Hair follicle dermal papilla cell (primary cell): ENCODE data around the gene SUFU. TPM values are rescaled to one million over a fixed set of nuclear protein-coding genes. Genes with fewer than 3 reads are reported as not detected.

Source experiments
- small RNA-seq: library from RNA; depleted of rRNA; stranded (forward); fragments of <200 nt; gene quantifications from one replicate; pipeline ENCODE3, GENCODE V24; 2012
- total RNA-seq: library from RNA; depleted of rRNA; stranded (reverse); fragments of >200 nt; gene quantifications from 2 replicates; pipeline ENCODE4 v1.2.3, GENCODE V29; 2012

The SUFU gene
- total RNA-seq: 3.0 and 3.7 TPM in 2 replicates

DNA sequence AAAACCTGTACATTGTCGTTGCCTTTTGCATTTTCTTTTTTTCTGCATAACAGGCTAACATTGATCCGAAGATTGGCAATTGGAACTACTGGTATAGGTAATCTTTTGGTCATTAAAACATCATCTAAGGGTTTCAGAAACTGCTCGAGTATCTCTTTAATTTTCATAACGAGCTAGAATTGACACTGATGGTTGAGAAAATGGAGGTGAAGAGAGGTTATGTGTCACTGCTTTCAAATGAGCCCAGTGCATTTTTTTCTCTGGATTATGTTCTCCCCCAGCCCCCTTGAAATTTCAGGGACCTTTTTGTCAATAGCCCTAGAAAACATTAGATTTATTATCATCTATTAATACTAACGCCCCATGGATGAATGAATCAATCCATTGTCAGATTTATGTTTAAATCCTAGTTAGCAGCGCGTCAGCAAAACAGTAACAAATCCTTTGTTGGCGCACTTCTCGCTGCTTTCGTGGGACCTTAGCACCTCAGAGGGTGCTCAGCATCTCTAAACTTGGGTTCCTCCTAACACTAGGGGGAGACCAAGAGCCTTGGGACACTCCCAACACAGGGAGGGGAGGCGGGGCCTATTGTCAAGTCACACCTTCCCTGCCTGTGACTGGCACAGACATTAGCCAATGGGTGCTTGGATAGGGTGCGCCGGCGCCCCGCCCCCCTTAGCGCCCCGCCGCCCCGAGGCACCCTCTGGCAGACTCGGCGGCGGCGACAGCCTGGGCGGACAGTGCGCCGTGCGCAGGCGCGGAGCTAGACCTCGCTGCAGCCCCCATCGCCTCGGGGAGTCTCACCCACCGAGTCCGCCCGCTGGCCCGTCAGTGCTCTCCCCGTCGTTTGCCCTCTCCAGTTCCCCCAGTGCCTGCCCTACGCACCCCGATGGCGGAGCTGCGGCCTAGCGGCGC, at the start of gene SUFU:
SUFU (plus strand) TSS at position 709 of the 915 bp plus-strand sequence; CDS start at position 890, 181 bp downstream.

DNA sequence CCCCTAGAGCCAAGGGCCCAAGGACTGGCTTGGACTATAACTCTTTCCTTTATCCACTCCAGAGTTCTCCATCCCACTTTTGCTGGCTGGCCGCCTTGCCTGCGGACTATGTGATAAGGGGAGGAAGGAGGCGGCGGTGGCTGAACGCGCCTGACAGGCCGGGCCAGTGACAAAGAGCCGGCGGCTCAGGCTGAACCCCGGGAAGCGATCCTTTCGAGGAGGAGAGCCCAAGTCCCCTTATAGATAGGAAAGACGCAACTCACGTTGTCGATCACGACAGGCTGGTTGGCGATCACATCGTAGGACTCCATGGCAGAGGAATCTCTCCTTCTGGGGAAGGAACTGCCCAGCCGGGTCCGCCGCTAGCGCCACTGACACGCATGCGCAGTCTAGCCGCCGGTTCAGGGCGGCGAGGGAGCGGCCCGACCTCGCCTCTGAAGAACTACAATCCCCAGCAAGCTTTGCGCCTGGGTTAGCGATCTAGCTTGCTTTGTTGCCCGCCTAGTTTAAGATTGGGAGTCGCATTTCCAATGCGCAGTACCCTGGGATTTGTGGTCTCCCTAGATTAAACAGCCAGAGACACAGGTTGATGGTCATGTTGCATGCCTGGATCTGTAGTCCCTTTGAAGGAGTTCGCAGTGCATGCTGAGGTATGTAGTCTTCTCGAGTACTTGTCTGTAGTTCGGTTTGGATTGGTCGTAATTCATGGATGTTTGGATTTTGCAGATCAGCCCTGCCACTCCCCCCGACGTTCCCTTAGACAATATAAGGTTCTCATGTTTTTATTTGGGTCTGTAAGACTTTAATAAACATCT, 1.2 kb upstream of the SUFU start, which contains the start of gene ACTR1A:
ACTR1A (minus strand) TSS at position 376 of the 815 bp plus-strand sequence; CDS start at position 311, 65 bp downstream.

DNA sequence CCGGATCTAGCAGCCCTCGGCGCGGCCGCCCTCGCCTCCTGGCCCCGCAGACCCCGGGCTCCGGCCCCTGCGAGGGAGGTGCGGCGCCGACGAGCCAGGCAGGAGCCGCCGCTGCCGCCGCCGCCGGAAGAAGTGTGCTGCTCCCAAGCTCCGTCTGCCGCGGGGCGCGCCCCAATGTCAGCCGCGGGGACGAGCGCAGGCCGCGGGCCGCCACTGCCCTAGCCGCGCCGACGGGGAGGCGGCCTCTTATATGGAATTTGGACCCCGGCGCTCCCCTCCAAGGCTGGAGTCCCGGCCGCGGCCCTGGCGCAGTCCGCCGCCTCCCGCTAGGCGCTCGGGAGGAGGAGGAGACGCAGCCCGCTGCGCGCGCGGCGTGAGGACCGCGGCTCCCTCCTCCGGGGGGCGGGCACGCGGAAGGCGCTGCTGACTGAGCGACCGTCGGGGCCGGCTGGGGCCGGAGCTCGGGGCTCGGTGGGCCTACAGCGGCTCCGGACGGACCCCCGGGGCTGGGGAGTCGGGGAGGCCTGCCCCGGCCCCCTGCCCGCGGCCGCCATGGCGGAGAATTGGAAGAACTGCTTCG, 140.4 kb downstream of the SUFU start, which contains the start of gene TRIM8:
TRIM8 (plus strand) TSS at position 414 of the 580 bp plus-strand sequence; CDS start at position 553, 139 bp downstream.

Small RNAs within 50 kb of the gene (small RNA-seq; reads per million reads assigned to genes)
- not detected for gene RNU6-43P

Other genes with a start within 250 kb of the SUFU start
- gene NFKB2, start 108.3 kb upstream of the SUFU start, total RNA-seq: 24.2 and 27.9 TPM in 2 replicates
- gene PSD, start 85.2 kb upstream of the SUFU start, total RNA-seq: 0.61 and 1.1 TPM in 2 replicates
- 5.5 and 6.6 TPM in 2 replicates for gene FBXL15, start 83.1 kb upstream of the SUFU start, total RNA-seq
- gene CUEDC2, start 71.4 kb upstream of the SUFU start, total RNA-seq: 37.2 and 38.0 TPM in 2 replicates
- gene C10orf95, start 52.4 kb upstream of the SUFU start, total RNA-seq: not detected in 2 replicates
- gene ACTR1A, start 1.3 kb upstream of the SUFU start, total RNA-seq: 115 and 139 TPM in 2 replicates
- 101 and 104 TPM in 2 replicates for gene TRIM8, start 140.5 kb downstream of the SUFU start, total RNA-seq
- 5.0 TPM in 2 replicates for gene ARL3, start 210.4 kb downstream of the SUFU start, total RNA-seq
- 4.3 and 4.7 TPM in 2 replicates for gene SFXN2, start 210.7 kb downstream of the SUFU start, total RNA-seq
- 106 and 113 TPM in 2 replicates for gene WBP1L, start 240.0 kb downstream of the SUFU start, total RNA-seq